Measurements from ENCODE around the gene AK4.
"Not testable (repeated sequence)": the region's sequence is repeated elsewhere in the genome, so short reads cannot be mapped to it uniquely, and the experiment has no call there.

Gene AK4

DNA sequence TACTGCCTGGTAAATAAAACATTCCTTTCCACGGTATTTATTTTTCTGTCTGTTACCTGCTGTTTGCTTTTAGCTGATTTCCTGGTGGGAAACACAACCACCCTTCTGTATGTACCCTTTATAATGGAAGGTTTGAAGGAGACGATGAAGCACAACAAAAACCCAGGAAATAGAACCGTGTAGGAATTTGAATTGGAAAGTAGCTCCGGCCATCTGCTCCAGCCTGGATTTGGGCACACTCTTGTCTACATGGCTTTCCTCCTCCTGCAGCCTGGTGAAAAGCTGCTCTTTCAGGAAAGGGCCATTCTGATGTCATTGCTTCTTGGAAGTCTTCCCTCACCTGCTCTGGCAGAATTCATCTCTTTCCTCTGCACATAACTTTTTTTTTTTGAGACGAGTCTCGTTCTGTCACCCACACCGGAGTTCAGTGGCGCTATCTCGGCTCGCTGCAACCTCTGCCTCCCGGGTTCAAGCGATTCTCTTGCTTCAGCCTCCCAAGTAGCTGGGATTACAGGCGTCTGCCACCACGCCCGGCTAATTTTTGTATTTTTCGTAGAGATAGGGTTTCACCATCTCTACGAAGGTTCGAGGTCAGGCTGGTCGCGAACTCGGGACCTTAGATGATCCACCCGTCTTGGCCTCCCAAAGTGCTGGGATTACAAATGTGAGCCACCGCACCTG lies 2.7 kb downstream of the AK4 start:
- DNase-seq = no peak

DNA sequence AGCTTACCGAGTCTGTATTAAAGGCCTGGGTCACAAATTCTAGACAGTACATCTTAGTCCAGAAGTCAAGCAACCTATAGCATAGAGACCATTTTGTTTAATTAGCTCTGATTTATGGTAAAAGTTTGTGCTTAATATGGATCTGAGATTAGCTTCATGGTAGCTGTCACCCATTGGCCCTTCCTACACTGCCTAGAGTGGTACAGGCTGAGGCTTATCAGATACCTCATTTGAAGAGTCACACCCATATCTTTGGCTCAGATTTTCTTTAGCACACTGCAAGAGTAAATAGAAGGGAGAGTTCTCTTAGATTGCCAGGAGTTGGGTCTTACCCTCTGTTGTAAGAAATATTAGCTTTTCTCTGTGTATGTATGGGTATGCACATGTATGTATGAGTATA lies 3.6 kb downstream of the AK4 start:
- no peak for DNase-seq

DNA sequence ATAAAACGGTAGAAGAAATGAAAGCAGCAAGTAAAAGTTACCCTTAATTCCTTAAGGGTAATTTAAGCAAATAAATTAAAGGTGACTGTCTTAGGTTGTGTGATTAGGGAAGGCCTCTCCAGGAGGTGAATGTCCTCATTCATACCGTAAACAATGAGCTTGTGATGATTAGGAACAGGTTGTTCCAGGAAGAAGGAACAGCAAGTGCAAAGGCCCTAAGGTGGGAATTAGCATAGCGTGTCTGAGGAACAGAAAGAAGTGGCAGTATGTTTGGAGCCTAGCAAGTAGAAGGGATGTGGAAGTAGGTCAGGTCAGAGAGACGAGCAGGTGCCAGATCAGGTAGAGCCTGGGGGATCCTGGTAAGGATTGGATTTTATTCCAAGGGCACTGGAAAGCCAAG lies 5.6 kb downstream of the AK4 start:
- no peak for DNase-seq

DNA sequence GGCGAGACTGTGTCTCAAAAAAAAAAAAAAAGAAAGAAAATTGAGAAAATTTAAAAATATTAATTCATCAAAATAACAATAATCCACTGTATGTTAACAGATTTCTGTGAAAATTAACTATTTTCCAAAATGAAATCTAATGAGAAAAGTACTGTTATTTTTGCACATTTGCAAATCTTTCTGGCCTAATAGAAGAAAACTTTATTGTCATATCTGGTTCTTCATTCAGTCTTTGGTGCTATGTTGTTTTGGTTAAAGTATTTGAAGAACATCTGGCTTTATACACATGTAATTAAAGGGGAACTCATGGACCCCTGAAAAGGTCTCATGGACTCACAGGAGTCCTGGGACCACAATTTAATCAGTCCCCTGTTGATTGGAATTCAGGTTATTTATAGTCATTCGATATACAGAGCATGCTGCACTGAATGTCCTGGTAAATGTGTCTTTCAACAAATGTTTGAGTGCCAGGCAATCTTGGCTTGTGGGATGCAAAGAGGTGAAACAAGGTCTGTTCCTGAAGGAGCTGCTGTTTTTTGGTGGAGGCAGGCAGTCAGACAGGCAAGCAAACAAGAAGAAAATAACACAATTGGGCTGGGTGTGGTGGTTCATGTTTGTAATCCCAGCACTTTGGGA lies 9.0 kb downstream of the AK4 start:
- DNase-seq = no peak

DNA sequence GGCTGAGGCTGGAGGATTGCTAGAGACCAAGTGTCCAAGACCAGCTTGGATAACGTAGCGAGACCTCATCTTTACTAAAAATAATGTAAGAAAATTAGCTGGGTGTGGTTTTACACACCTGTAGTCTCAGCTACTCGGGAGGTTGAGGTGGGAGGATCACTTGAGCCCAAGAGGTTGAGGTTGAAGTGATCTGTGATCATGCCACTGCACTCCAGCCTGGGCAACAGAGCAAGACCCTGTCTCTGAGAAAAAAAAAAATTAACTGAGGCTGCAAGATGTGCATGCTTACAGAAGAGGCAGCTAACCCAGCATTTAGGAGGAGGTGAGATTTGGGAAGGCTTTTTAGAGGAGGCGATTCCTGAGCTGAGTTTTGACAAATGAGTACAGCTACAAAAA lies 9.5 kb downstream of the AK4 start:
- no peak for DNase-seq

DNA sequence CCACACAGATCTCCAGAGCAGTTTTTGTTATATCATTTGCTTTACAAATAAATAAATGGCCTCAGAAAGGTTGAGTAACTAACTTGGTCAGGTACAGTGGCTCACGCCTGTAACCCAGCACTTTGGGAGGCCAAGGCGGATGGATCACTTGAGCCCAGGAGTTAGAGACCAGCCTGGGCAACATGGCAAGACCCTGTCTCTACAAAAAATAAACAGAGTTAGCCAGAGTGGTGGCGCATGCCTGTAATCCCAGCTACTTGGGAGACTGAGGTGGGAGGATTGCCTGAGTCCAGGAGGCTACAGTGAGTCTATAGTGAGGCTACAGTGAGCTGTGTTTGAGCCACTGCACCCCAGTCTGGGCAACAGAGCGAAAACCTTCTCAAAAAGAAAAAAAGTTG lies 11.3 kb downstream of the AK4 start:
- DNase-seq = not testable (repeated sequence)

DNA sequence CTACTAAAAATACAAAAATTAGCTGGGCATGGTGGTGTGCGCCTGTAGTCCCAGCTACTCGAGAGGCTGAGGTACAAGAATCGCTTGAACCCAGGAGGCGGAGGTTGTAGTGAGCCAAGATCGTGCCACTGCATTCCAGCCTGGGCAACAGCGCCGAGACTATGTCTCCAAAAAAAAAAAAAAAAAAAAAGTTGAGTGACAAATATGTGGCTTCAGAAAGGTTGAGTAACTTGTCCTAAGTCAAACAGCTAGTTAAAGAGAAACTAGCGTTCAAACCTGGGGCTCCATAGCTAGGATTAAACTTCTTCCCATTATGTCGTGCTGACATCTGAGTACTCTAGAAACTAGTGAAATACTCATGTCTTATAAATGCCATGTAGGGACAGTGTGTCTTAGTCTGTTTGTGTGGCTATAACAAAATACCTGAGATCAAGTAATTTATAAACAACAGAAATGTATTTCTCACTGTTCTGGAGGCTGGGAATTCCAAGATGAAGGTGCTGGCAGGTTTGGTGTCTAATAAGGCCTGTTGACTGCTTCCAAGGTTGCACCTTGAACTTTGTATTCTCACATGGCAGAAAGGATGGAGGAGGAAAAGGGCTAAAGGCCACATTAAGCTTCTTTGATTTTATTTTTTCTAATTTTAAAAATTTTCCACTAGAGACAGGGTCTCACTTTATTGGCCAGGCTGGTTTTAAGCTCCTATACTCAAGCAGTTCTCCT lies 12.0 kb downstream of the AK4 start:
- DNase-seq = no peak

DNA sequence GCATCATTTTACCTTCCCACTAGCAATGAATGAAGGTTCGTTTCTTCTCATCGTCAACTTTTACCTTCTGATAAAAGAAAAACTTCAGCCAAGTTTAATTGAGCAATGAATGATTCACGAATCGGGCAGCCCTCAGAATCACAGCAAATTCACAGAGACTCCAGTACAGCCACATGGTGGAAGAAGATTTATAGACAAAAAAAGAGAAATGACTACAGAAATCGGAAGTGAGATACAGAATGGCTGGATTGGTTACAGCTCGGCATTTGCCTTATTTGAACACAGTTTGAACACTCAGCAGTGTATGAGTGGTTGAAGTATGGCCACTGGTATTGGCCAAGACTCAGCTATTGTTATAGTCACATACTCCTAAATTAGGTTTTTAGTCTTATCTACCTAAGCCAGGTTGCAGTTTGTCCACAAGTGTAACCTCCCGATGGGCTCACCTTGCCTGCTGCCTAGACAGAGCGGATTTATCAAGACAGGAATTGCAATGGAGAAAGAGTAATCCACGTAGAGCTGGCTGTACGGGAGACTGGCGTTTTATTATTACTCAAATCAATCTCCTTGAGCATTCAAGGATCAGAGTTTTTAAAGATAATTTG lies 15.3 kb downstream of the AK4 start:
- DNase-seq = no peak

DNA sequence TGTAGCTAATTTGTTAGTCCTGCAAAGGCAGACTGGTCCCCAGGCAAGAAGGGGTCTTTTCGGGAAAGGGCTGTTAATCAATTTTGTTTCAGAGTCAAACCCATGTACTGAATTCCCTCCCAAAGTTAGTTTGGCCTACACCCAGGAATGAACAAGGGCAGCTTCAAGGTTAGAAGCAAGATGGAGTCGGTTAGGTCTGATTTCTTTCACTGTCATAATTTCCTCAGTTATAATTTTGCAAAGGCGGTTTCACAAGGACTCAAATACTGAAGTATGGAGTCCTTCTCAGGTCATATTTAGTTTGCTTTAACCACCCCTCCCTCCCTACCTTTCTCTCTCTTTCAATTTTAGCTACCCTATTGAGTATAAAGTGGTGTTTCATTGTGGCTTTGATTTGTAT lies 16.1 kb downstream of the AK4 start:
- not testable (repeated sequence) for DNase-seq

DNA sequence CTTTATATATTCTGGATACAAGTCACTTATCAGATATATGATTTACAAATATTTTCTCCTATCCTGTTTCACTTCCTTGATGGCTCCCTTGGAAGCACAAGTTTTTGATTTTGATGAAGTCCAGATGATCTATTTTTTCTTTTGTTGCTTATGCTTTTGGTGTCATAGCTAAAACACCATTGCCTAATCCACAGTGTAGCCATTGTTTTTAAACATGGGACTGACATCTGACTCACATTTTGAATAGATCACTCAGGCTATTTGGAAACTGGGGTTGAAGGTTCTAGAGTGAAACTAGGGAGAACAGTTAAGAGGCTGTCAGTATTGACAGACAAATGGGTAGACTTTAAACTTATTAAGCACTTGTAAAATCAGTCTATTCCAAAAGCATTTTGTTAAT lies 16.6 kb downstream of the AK4 start:
- DNase-seq = no peak

DNA sequence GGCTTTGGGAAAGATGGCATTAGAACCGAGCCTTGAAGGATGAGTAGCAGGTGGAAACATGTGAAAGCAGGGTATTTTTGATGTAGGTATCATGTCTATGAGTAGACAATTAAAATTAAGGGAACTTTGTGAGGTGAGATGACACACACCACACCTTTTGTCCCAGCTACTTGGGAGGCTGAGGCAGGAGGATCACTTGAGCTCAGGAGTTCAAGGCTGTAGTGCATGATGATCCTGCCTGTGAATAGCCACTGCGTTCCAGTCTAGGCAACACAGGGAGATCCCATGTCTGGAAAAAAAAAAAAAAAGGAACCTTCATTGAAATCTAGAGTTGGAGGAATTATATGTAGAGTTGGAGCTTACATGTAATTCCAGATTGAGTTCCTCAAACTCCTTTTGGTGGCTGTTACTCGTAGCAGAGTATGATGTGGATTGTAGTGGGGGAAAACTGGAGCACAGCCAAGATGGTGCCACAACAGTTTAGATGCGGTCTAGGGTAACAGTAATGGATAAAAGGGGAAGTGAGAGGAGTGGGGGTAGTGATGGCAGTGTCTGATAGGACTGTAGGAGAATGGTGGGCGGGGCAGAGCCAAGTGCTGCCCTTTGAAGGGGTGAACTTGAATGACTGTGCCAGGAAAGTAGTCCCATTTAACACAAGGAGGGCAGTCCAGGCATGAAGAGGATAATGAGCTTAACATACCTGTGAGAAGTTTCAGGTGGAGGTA lies 17.4 kb downstream of the AK4 start:
- no peak for DNase-seq

DNA sequence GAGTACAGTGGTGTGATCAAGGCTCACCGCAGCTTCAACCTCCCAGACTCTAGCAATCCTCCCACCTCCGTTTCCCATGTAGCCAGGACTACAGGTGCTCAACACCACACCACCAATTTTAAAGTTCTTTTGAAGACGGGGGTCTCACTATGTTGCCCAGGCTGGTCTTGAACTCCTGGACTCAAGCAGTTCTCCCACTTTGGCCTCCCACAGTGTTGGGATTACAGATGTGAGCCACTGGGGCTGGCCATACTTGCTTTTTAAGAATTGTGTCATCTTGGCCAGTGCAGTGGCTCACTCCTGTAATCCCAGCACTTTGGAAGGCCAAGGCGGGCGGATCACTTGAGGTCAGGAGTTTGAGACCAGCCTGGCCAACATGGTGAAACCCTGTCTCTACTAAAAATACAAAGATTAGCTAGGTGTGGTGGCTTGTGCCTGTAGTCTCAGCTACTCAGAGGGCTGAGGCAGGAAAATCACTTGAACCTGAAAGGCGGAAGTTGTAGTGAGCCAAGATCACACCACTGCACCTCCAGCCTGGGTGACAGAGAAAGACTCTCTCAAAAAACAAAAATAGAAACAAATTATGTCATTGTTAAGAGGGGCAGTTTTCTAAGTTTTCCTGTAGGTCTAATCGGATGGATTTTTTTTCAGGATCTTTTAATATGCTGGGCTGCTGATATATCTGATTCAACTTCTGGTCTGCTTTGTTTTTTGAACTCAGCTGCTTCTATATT lies 18.7 kb downstream of the AK4 start:
- DNase-seq = no peak

DNA sequence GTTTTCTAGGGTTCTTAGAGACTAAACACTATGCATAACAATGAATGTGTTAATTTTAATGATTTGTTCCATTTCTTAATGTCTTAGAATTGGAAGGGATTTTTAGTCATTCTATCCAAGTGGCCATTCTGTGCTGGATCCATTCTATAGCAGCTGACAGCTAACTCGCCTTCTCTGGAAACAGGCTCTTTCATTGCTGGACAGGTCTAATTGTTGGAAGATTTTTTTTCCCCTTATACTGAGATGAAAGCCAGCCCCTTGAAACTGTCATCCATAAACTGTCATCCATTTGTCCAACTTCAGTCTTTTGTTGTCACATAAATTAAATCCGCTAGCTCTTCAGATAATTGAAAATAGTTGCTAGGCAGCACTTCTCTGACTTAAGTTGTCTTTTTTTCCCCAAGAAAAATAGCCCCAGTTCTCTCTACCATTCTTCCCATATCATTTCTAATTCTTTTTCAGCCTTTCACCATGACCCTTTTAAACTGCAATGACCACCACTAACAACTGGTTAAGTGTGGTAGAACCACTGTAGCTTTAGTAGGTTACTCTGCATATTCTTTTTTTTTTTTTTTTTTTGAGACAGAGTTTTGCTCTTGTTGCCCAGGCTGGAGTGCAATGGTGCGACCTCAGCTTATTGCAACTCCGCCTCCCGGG lies 19.7 kb downstream of the AK4 start:
- DNase-seq = no peak

DNA sequence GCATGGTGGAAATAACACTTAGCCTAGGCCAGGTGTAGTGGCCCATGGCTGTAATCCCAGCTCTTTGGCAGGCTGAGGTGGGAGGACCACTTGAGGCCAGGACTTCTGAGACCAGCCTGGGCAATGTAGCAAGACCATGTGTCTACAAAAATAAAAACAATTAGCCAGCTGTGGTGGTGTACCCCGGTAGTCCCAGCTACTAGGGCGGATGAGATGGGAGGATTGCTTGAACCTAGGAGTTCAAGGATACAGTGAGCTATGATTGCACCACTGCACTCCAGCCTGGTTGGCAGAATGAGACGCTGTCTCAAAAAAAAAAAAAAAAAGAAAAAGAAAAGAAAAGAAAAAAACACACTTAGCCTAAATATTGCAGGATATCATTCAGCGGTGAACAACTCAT lies 20.9 kb downstream of the AK4 start:
- DNase-seq = no peak

DNA sequence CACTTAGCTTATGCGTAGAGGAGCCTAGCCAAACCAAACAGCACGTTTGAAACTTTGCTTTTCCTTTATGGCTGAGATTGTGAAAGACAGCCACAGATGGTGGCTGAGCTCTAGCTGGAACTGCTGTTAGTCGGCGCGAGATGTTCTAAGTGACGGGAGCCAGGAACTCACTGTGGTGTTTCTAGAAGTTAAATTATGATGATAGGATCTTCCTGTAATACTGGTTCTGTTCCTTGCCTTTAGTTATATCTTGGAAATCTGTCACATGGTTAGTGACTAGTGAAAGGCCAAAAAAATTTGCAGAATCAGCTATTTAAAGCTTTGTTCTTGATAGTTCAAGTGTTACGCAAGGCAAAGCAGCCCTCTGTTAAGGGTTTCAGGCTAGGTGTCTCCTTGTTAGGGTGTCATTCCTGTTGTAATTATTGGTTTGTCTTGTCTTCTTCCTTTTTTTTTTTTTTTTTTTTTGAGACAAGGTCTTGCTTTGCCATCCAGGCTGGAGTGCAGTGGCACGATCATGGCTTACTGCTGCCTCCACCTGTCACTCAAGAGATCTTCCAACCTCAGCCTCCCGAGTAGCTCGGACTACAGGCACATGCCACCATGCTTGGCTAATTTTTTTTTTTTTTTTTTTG lies 22.6 kb downstream of the AK4 start:
- DNase-seq = no peak

DNA sequence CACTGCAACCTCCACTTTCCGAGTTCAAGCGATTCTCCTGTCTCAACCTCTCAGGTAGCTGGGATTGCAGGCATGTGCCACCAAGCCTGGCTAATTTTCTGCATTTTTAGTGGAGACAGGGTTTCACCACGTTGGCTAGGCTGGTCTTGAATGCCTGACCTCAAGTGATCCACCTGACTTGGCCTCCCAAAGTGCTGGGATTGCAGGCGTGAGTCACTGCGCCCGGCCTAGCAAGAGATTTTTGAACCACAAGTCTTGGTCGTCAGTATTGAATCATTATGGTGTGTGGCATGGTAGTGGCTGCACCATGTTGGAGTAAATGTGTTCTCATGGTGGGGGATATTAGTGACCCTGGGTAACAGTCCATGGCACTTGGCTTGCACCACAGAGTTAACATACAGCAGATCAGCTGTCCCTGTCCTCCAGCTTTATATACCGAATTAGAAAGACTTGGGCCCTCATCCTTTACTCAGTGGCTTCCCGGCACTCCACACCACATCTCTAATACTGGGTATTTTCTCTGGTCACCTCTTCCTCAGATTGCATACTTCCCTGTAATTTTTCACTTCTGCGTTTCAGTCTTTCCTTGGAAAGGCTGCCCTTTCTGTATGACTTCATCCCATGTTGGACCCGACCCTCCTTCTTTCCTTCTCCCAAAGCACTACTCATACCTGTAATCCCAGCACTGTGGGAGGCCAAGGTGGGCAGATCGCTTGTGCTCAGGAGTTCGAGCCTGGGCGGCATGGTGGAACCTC lies 25.1 kb downstream of the AK4 start:
- no peak for DNase-seq

DNA sequence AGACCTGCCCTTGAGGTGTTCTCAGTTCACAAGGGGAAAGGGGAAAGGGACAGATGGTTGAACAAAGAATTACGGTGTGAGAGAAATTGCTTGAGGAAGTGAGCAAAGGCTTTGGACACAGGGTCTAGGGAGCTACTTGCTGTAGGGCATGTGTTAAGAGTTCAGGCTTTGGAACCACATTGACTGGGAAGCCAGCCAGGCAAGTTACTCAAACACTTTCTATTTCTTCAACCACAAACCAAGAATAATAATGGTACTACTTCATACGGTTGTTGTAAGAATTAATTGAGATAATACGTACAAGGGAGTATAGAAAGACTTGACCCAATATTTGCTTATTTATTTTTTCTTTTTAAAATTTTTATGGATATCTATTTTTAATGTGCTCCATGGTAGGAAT lies 26.6 kb downstream of the AK4 start:
- DNase-seq = no peak

DNA sequence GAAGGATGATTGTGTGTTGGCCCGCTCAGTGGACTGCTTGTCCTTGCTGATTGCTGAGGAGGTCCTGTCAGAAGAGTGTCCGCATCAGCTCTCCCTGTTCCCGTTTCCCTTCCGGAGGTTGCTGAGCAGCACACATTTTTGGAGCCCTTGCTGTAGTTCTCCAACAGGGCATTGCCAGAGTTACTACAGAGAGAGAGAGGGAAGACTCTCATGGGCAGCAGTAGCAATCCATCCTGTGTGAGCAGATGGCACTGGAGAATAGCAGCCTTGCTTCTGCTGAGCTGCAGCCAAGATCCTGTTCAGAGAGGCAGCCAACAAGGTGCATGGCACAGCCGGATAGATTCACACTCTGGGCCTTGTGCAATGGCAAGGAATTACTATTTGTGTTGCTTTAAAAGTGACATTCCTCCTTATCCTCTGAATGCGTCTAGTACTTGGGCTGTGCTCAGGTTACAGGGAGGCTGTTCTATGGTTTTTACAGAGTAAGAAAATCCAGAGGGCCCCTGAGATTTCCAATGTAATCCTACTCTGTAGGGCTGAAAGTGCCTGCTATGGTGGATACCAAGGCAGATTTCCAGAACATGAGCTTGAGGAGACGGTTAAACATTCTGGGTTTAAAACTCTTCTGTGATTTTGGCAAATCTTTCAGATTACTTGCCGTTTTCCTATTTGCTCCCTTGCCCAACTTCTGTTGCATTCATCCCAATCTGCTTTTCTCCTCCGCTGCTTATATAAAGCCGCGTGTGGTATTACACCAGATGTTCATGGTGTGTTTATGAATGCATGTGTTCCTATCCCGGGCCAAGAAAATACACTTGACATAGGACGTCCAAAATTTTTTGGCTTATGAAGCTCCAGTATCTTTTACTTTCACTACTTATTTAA lies 27.4 kb downstream of the AK4 start:
- DNase-seq = no peak

DNA sequence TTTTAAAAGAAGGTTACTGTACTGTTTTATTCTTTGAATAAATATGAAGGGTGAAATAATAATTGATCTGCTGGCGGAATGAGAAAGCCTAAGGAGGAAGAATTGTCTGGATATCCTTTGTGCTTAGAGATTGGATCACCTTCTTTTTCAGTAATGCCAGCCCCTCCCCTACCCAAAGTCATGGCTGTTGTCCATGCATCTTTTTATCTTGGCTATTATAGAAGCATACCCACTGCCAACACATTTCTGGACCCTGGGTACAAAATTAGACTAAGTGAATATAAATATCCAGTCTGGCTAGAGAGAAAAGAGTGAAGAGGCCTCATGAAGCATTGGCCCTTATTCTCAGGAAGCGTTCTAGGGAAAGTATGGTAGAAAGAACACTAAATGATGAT lies 28.1 kb downstream of the AK4 start:
- DNase-seq = no peak

DNA sequence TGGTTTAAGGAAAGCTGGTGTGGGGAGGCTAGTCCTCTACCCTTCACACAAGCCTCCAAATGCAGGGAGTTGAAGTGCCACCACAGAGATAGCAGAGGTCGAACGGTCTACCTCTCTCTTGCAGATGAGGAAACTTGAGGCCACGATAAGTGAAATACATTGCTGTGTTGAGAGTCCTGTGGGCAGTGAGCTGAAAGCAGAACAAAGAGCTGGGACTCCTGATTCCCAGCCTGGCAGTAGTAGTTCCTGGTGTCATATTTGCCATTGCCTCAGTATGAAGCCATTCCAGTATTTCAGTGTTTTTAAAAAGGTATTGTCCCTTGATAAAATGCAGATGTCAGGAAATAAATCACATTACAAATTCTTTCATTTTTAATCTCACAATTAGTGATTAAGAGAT lies 28.6 kb downstream of the AK4 start:
- DNase-seq = no peak
